Ramos (cell line): ENCODE results near the gene HOXB3.

Experiments used
- in situ Hi-C: fragments of 300-500 bp; cut with MboI; formaldehyde crosslinking; loops from one replicate; pipeline ENCODE4 v1.14.3; 2022; ENCODE audit warnings: low sequenced_read_pairs; ENCODE audit not compliant: unreplicated experiment

The HOXB3 gene

DNA sequence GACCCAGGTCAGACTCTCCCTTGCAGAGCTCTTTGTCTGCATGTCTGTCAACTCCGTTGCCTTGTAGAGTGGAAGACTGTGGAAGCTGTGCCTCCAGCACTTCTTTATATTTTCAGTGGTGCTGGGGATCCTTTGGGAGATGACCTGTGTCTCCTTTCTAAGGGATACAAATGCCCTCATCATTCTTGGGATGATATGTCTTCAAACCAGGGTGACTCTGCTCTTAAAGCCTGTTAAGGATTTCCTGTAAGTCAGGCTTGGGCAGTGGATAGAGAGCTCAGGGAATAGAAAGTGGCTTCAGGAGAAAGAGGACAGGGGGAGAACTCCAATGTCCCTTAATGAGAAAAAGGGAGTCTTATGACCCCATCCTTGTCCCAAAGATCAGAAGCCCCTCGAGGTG lies 1.5 kb downstream of the HOXB3 start:
- in situ Hi-C loops, result no loop called here

DNA sequence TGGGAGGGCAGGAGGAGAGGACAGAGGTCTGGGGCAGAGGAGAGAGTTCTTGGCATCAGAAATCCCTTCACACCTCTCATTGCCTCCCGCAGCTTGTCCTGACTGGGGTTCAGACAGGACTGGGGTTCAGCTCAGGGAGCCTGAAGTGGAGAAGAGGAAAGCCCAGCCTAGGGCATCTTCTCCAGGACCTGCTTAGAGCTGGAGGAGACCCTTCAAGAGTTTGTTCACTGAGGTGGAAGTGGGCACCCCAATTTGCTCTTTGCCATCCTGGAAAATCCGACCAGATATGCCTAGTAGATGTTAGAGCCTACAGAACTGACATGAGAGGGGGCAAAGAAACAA lies 2.0 kb downstream of the HOXB3 start:
- in situ Hi-C loops, result no loop called here

- in situ Hi-C loops, result no loop called here
These were observed 2.6 kb downstream of the HOXB3 start for GRCh38 chr17:48587276-48588073.

GRCh38 chr17:48586355-48587258 lies 3.4 kb downstream of the HOXB3 start:
- in situ Hi-C loops, result no loop called here

- in situ Hi-C loops, result no loop called here
These were observed 5.8 kb downstream of the HOXB3 start for GRCh38 chr17:48584223-48584741.

- in situ Hi-C loops, result no loop called here
These were observed 6.3 kb downstream of the HOXB3 start for GRCh38 chr17:48583708-48584222.

DNA sequence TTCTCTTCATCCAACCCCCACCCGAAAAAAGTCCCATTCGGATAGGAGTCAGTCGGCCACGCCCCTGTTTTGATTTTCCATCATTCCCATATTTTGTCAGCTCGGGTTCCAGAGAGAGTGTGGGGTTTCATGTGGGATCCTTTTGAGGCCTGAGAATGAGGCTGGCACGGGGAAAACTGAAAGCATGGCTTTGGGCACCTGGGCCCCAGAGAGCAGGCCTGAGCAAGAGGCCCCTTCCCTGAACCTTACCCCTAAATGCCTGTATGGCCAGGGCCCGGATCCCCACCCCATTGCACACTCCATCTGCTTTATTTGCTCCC lies 7.3 kb downstream of the HOXB3 start:
- in situ Hi-C loops, result no loop called here

- in situ Hi-C loops, result no loop called here
These were observed 10.1 kb downstream of the HOXB3 start for GRCh38 chr17:48579760-48580554.

- in situ Hi-C loops, result no loop called here
These were observed 10.6 kb downstream of the HOXB3 start for GRCh38 chr17:48579471-48579759.

GRCh38 chr17:48578616-48579470 lies 11.2 kb downstream of the HOXB3 start:
- in situ Hi-C loops, result no loop called here

DNA sequence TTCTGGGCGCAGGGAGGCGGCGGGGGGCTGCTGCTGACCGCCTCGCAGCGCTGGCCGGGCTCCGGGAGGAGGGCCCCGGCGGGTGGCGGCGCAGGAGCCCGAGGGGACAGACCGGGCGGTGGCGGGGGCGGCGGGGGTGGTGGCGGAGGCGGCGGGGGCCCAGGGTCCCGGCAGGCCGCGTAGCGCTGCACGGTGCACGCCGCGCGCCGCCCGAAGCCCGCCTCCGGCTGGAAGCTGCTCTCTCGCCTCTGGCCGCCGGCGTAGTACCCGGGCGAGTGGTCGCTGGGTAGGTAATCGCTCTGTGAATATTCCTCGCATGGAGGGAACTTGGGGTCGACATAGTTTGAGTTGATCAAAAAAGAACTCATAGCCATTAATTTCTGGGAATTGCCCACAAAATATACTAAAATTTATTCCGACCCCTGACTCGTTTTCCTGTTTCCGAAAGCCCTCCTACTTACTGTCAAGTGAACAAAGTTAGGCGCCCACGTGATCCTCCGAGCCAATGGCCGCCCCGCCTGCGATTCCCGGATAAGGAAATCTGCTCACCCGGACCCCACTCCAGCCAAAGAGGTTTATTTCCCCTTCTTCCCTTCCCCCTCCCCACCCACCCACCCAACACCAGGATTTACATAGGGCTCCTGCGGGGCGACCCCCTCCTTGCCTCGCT lies 12.0 kb downstream of the HOXB3 start, which contains the start of gene HOXB4:
HOXB4 (minus strand) TSS at position 405 of the 670 bp plus-strand sequence; CDS start at position 374, 31 bp downstream.
- in situ Hi-C loops, result no loop called here

- in situ Hi-C loops, result no loop called here
These were observed 12.6 kb downstream of the HOXB3 start for GRCh38 chr17:48577330-48577945.

- in situ Hi-C loops, result no loop called here
These were observed 13.3 kb downstream of the HOXB3 start for GRCh38 chr17:48576479-48577309.

- in situ Hi-C loops, result no loop called here
These were observed 14.2 kb downstream of the HOXB3 start for GRCh38 chr17:48575673-48576478.

DNA sequence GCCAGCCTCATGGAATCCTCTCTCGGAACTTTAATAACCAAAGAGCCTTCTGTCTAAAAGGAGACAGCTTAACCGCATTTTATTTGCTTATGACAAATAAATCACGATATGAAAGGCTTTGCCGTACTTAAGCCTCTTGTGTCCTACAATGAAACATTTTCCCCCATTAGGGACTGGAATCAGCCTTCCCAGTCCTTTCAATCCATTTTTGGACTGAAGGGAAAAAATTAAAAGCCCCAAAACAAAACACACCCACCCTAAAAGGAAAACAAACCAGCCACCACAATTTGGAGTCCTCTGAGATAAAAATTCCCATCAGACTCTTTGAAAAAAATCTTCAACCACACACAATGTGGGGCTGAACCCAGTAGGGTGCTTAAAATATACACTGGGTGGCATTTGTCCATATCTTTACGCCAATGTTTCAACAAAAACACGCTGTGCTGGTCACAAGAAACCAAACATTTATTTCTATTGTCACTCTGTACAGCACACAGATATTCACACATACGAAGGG lies 14.9 kb downstream of the HOXB3 start:
- in situ Hi-C loops, result no loop called here

GRCh38 chr17:48574505-48575065 lies 15.5 kb downstream of the HOXB3 start:
- in situ Hi-C loops, result no loop called here
